Aorta (tissue), 5 donors: ENCODE measurements around the gene AHCY. TPM values are rescaled to one million over a fixed set of nuclear protein-coding genes. Genes with fewer than 3 reads are reported as not detected.
A peak's percentile ranks its signal among the peaks of the same experiment; 100 is the strongest.
"Not testable (repeated sequence)": the region's sequence is repeated elsewhere in the genome, so short reads cannot be mapped to it uniquely, and the experiment has no call there.

Source experiments
- ATAC-seq: fragments of 200-7000 bp; cut with Tn5 transposase; one replicate; pipeline ENCODE4 v1.9.1; 2022; ENCODE audit warnings: moderate library complexity; ENCODE audit not compliant: low FRiP score
- DNase-seq, 2 donors: peaks; one replicate each; pipeline ENCODE4 v3.0.0-alpha.2; 2020
- H3K27ac ChIP-seq, 2 donors: one replicate each; pipeline ENCODE4 v1.5.1; 2013; ENCODE audit warnings: low read length in 2 of 2, mild to moderate bottlenecking in 2 of 2, moderate library complexity in 2 of 2, control low read depth in 1 of 2, inconsistent platforms in 1 of 2, low read depth in 1 of 2
- H3K27me3 ChIP-seq, 2 donors: one replicate each; pipeline ENCODE4 v1.6.1; 2013; ENCODE audit warnings: control low read depth in 1 of 2, low read length in 1 of 2, mild to moderate bottlenecking in 1 of 2, moderate library complexity in 1 of 2; ENCODE audit not compliant: insufficient read depth in 2 of 2, control insufficient read depth in 1 of 2
- H3K36me3 ChIP-seq, 2 donors: one replicate each; pipeline ENCODE4 v1.6.1; 2013; ENCODE audit warnings: control low read depth in 1 of 2, low read length in 1 of 2, mild to moderate bottlenecking in 1 of 2; ENCODE audit not compliant: insufficient read depth in 2 of 2, control insufficient read depth in 1 of 2
- H3K4me1 ChIP-seq, 2 donors: one replicate each; pipeline ENCODE4 v1.6.1; 2013; ENCODE audit warnings: low read length in 2 of 2, control low read depth in 1 of 2, mild to moderate bottlenecking in 1 of 2, moderate library complexity in 1 of 2; ENCODE audit not compliant: insufficient read depth in 2 of 2, control insufficient read depth in 1 of 2
- H3K4me3 ChIP-seq, 2 donors: one replicate each; pipeline ENCODE4 v1.5.1; 2013; ENCODE audit warnings: low read length in 2 of 2, control low read depth in 1 of 2, mild to moderate bottlenecking in 1 of 2
- H3K9me3 ChIP-seq: one replicate; pipeline ENCODE4 v1.6.1; 2013; ENCODE audit warnings: mild to moderate bottlenecking, low read length; ENCODE audit not compliant: control insufficient read depth
- WGBS, 2 donors: extraction: QIAGEN DNeasy Blood & Tissue Kit; methylation state at CpG; one replicate each; pipeline ENCODE4 v1.1.7; 2013; 5-methylcytosine and 5-hydroxymethylcytosine counted together
- intact Hi-C, 2 donors: fragments of 100-400 bp; cut with DNase I; formaldehyde crosslinking; loops; one replicate each; pipeline versions ENCODE4 v1.14.2 to v1.15.0; 2022
- polyA plus RNA-seq, 2 donors: library from polyadenylated mRNA; stranded (reverse); fragments of 200-250 nt; gene quantifications; one replicate each; pipeline ENCODE4 v1.2.3, GENCODE V29; 2013
- total RNA-seq, 2 donors: library from RNA; stranded (reverse); fragmentation: NEBNext Ultra II Directional; extraction: Animal tissue kit (Norgen Biotek cat#: 25700); gene quantifications; one replicate each; pipeline ENCODE4 v1.2.1, GENCODE V29; 2021
- donor health status: healthy with polysubstance abuse.
- donor health status: Bipolar disorder and iron deficiency.
- donor health status: DM: no; HTN: no; CAD: no.
- donor health status: DM: no; HTN: no; CAD: no.
- donor health status: DM: yes; HTN: yes; CAD: no.

AHCY gene
- total and polyA plus RNA-seq, 4 donors, result 31.8 to 53.0 (median 38.0) TPM

GRCh38 chr20:34341199-34341598 is 38.0 kb upstream of the AHCY start:
- H3K9me3 ChIP-seq, H3K27me3 ChIP-seq, H3K36me3 ChIP-seq, H3K4me3 ChIP-seq, intact Hi-C loops, H3K27ac ChIP-seq, H3K4me1 ChIP-seq, ATAC-seq, DNase-seq: not testable (repeated sequence)
- WGBS, 2 donors, result 92 to 95% methylated on average over 9 of the region's 9 CpGs

GRCh38 chr20:34340726-34341125 is 37.6 kb upstream of the AHCY start:
- ATAC-seq, H3K4me1 ChIP-seq, H3K4me3 ChIP-seq, intact Hi-C loops, H3K36me3 ChIP-seq, DNase-seq, H3K27me3 ChIP-seq, H3K9me3 ChIP-seq, H3K27ac ChIP-seq: not testable (repeated sequence)
- 89 to 92% methylated on average over 10 of the region's 10 CpGs for WGBS, 2 donors

GRCh38 chr20:34337982-34338726 is 35.0 kb upstream of the AHCY start:
- H3K4me3 ChIP-seq, result no peak overlapping the region
- WGBS, 2 donors, result 86 to 88% methylated on average over 15 of the region's 15 CpGs
- no peaks in the 10 kb centered on the region for H3K27me3 ChIP-seq
- H3K27ac ChIP-seq, result no peak overlapping the region
- H3K36me3 ChIP-seq, result no peaks in the 10 kb centered on the region
- intact Hi-C loops, result no loop called here
- DNase-seq, result no peak
- ATAC-seq, result no peak
- H3K9me3 ChIP-seq, result no peaks in the 10 kb centered on the region
- H3K4me1 ChIP-seq, result no peaks in the 10 kb centered on the region

- Histone ChIP-seq H3K27me3 (no peaks in the 10 kb centered on the region), H3K9me3 (no peaks in the 10 kb centered on the region), H3K27ac (no peak overlapping the region), H3K4me3 (no peak overlapping the region), H3K4me1 (no peaks in the 10 kb centered on the region), H3K36me3 (no peaks in the 10 kb centered on the region)
- ATAC-seq, result no peak
- intact Hi-C loops, result no loop called here
- no peak for DNase-seq
- WGBS, 2 donors, result 41 to 45% methylated on average over 1 of the region's 1 CpG
Measured at GRCh38 chr20:34337544-34337943, 34.4 kb upstream of the AHCY start.

- no peak for DNase-seq
- Histone ChIP-seq H3K4me3 (no peak overlapping the region), H3K27ac (no peak overlapping the region), H3K9me3 (no peaks in the 10 kb centered on the region), H3K4me1 (no peaks in the 10 kb centered on the region), H3K36me3 (no peaks in the 10 kb centered on the region), H3K27me3 (no peaks in the 10 kb centered on the region)
- no peak for ATAC-seq
- WGBS, 2 donors, result 84 to 85% methylated on average over 5 of the region's 5 CpGs
- intact Hi-C loops, result no loop called here
Measured at GRCh38 chr20:34334654-34335407, 31.7 kb upstream of the AHCY start.

- Histone ChIP-seq H3K27me3 (no peaks in the 10 kb centered on the region), H3K9me3 (no peaks in the 10 kb centered on the region), H3K27ac (no peak overlapping the region), H3K36me3 (no peaks in the 10 kb centered on the region), H3K4me3 (no peak overlapping the region), H3K4me1 (no peaks in the 10 kb centered on the region)
- intact Hi-C loops, result no loop called here
- WGBS, 2 donors, result 81 to 86% methylated on average over 4 of the region's 4 CpGs
- no peak for DNase-seq
- no peak for ATAC-seq
Measured at GRCh38 chr20:34333786-34334185, 30.6 kb upstream of the AHCY start.

GRCh38 chr20:34332262-34332920 is 29.2 kb upstream of the AHCY start:
- no peaks in the 10 kb centered on the region for H3K4me1 ChIP-seq
- H3K27me3 ChIP-seq, result no peaks in the 10 kb centered on the region
- no peak for ATAC-seq
- H3K4me3 ChIP-seq, result no peak overlapping the region
- DNase-seq, result peak in 1 of 2 donors; percentile 42
- WGBS, 2 donors, result 92 to 98% methylated on average over 19 of the region's 19 CpGs
- intact Hi-C loops, result no loop called here
- no peaks in the 10 kb centered on the region for H3K36me3 ChIP-seq
- no peaks in the 10 kb centered on the region for H3K9me3 ChIP-seq
- no peak overlapping the region for H3K27ac ChIP-seq

GRCh38 chr20:34331838-34332237 is 28.7 kb upstream of the AHCY start:
- peak in 1 of 2 donors; percentile 2 for DNase-seq
- Histone ChIP-seq H3K36me3 (no peaks in the 10 kb centered on the region), H3K27ac (no peak overlapping the region), H3K4me3 (no peak overlapping the region), H3K4me1 (no peaks in the 10 kb centered on the region), H3K9me3 (no peaks in the 10 kb centered on the region), H3K27me3 (no peaks in the 10 kb centered on the region)
- WGBS, 2 donors, result 89 to 92% methylated on average over 7 of the region's 7 CpGs
- no peak for ATAC-seq
- intact Hi-C loops, result no loop called here
